ENCODE data around the gene CEMP1. TPM values are rescaled to one million over a fixed set of nuclear protein-coding genes. Genes with fewer than 3 reads are reported as not detected.
"Not testable (repeated sequence)": the region's sequence is repeated elsewhere in the genome, so short reads cannot be mapped to it uniquely, and the experiment has no call there.

CEMP1 gene
- polyA plus RNA-seq, 10 donors = 0.15 to 3.3 (median 1.7) TPM; not detected in 2

GRCh38 chr16:2539192-2539844 is 8.1 kb upstream of the CEMP1 start:
- not testable (repeated sequence) for DNase-seq

GRCh38 chr16:2537451-2538379 is 6.5 kb upstream of the CEMP1 start, which contains the start of gene PDPK1:
Gene PDPK1, plus strand, starts transcription at chr16:2538021. Its CDS starts 92 bp downstream, at chr16:2538113.
- peak; percentile 96 to 97 (median 96) for DNase-seq

- peak in 1 of 3 donors; percentile 56 for DNase-seq
These were observed 4.4 kb upstream of the CEMP1 start for GRCh38 chr16:2535625-2536013.

GRCh38 chr16:2534335-2534734 is 3.1 kb upstream of the CEMP1 start:
- DNase-seq = not testable (repeated sequence)

- DNase-seq = no peak
These were observed 2.7 kb upstream of the CEMP1 start for GRCh38 chr16:2533912-2534311.

- not testable (repeated sequence) for DNase-seq
These were observed 2.0 kb upstream of the CEMP1 start for GRCh38 chr16:2533142-2533755.

- peak in 1 of 3 donors; percentile 83 for DNase-seq
These were observed 1.4 kb upstream of the CEMP1 start for GRCh38 chr16:2532494-2533141.

GRCh38 chr16:2531696-2532493 is 687 bp upstream of the CEMP1 start:
- peak; percentile 98 to 99 (median 98) for DNase-seq

GRCh38 chr16:2530629-2531318 is 434 bp downstream of the CEMP1 start:
- peak in 1 of 3 donors; percentile 30 for DNase-seq

- DNase-seq = no peak
These were observed 1.1 kb downstream of the CEMP1 start for GRCh38 chr16:2529961-2530628.

- DNase-seq = no peak
These were observed 1.9 kb downstream of the CEMP1 start for GRCh38 chr16:2529061-2529931.

GRCh38 chr16:2528161-2529060 is 2.8 kb downstream of the CEMP1 start:
- no peak for DNase-seq

GRCh38 chr16:2527784-2528100 is 3.5 kb downstream of the CEMP1 start:
- DNase-seq = no peak

GRCh38 chr16:2527071-2527783 is 4.0 kb downstream of the CEMP1 start:
- no peak for DNase-seq

GRCh38 chr16:2526135-2526534 is 5.1 kb downstream of the CEMP1 start:
- no peak for DNase-seq

GRCh38 chr16:2524339-2524938 is 6.8 kb downstream of the CEMP1 start:
- no peak for DNase-seq

GRCh38 chr16:2523801-2524231 is 7.4 kb downstream of the CEMP1 start:
- no peak for DNase-seq
